ENCODE data around the gene LKAAEAR1. TPM values are rescaled to one million over a fixed set of nuclear protein-coding genes. Genes with fewer than 3 reads are reported as not detected.

The LKAAEAR1 gene
- total RNA-seq, 1 donor from 2014 or later: not detected

GRCh38 chr20:64055396-64055892 lies 28.8 kb downstream of the LKAAEAR1 start:
- H3K27me3 Mint-ChIP-seq (ENCODE audit: low read depth, unreplicated experiment): peaks cover 24% of the 10 kb centered on the region
- Histone ChIP-seq H3K79me2 (ENCODE audit: insufficient read depth, low read length) (no peaks in the 10 kb centered on the region), H3K27ac (ENCODE audit: low read depth, low read length) (no peak overlapping the region), H3K9me3 (ENCODE audit: insufficient read depth, low read depth, low read length) (no peaks in the 10 kb centered on the region), H3K4me2 (ENCODE audit: low read length) (no peak overlapping the region), H3K36me3 (ENCODE audit: insufficient read depth, low read length) (no peaks in the 10 kb centered on the region), H3K9ac (ENCODE audit: low read length) (no peak overlapping the region), H3K4me3 (ENCODE audit: insufficient read depth, low read depth, low read length) (no peak overlapping the region), H4K20me1 (ENCODE audit: insufficient read depth, low read length) (peaks cover 5% of the 10 kb centered on the region), H3K27me3 (ENCODE audit: insufficient read depth, low read length) (peaks cover 16% of the 10 kb centered on the region), H2AFZ (ENCODE audit: low read depth, low read length) (no peak overlapping the region), H3K4me1 (ENCODE audit: insufficient read depth, low read length) (peaks cover 11% of the 10 kb centered on the region)
- no peak overlapping the region for H3K27ac Mint-ChIP-seq (ENCODE audit: unreplicated experiment)
- H3K36me3 Mint-ChIP-seq (ENCODE audit: low read depth, unreplicated experiment): no peaks in the 10 kb centered on the region
- no peaks in the 10 kb centered on the region for H3K9me3 Mint-ChIP-seq (ENCODE audit: unreplicated experiment)
- peaks cover 6% of the 10 kb centered on the region for H3K4me1 Mint-ChIP-seq (ENCODE audit: low read depth, unreplicated experiment)
- FAIRE-seq (no peak), DNase-seq (ENCODE audit: low read depth) (no peak)
- TF ChIP-seq CTCF (IDR thresholded peaks at IDR 0.05; ENCODE audit: insufficient read depth, low read depth, low read length) (no peak), EZH2 (IDR thresholded peaks at IDR 0.05; ENCODE audit: insufficient read depth, low read length) (no peak)
- H3K4me3 Mint-ChIP-seq (ENCODE audit: unreplicated experiment): no peak overlapping the region

GRCh38 chr20:64053841-64054661 lies 30.1 kb downstream of the LKAAEAR1 start:
- no peaks in the 10 kb centered on the region for H3K9me3 Mint-ChIP-seq (ENCODE audit: unreplicated experiment)
- Histone ChIP-seq H3K79me2 (ENCODE audit: insufficient read depth, low read length) (no peaks in the 10 kb centered on the region), H3K4me1 (ENCODE audit: insufficient read depth, low read length) (peaks cover 11% of the 10 kb centered on the region), H2AFZ (ENCODE audit: low read depth, low read length) (peak overlapping the region; percentile 18), H3K4me3 (ENCODE audit: insufficient read depth, low read depth, low read length) (no peak overlapping the region), H3K4me2 (ENCODE audit: low read length) (no peak overlapping the region), H4K20me1 (ENCODE audit: insufficient read depth, low read length) (peaks cover 9% of the 10 kb centered on the region), H3K9me3 (ENCODE audit: insufficient read depth, low read depth, low read length) (no peaks in the 10 kb centered on the region), H3K27me3 (ENCODE audit: insufficient read depth, low read length) (peaks cover 18% of the 10 kb centered on the region), H3K36me3 (ENCODE audit: insufficient read depth, low read length) (no peaks in the 10 kb centered on the region), H3K27ac (ENCODE audit: low read depth, low read length) (no peak overlapping the region), H3K9ac (ENCODE audit: low read length) (no peak overlapping the region)
- FAIRE-seq (no peak), DNase-seq (ENCODE audit: low read depth) (no peak)
- H3K36me3 Mint-ChIP-seq (ENCODE audit: low read depth, unreplicated experiment): no peaks in the 10 kb centered on the region
- TF ChIP-seq CTCF (IDR thresholded peaks at IDR 0.05; ENCODE audit: insufficient read depth, low read depth, low read length) (no peak), EZH2 (IDR thresholded peaks at IDR 0.05; ENCODE audit: insufficient read depth, low read length) (no peak)
- no peak overlapping the region for H3K4me3 Mint-ChIP-seq (ENCODE audit: unreplicated experiment)
- H3K4me1 Mint-ChIP-seq (ENCODE audit: low read depth, unreplicated experiment): peaks cover 6% of the 10 kb centered on the region
- H3K27me3 Mint-ChIP-seq (ENCODE audit: low read depth, unreplicated experiment): peaks cover 20% of the 10 kb centered on the region
- H3K27ac Mint-ChIP-seq (ENCODE audit: unreplicated experiment): no peak overlapping the region
